Measurements from ENCODE around the gene ICE1.
"Not testable (repeated sequence)": the region's sequence is repeated elsewhere in the genome, so short reads cannot be mapped to it uniquely, and the experiment has no call there.

ICE1 gene

DNA sequence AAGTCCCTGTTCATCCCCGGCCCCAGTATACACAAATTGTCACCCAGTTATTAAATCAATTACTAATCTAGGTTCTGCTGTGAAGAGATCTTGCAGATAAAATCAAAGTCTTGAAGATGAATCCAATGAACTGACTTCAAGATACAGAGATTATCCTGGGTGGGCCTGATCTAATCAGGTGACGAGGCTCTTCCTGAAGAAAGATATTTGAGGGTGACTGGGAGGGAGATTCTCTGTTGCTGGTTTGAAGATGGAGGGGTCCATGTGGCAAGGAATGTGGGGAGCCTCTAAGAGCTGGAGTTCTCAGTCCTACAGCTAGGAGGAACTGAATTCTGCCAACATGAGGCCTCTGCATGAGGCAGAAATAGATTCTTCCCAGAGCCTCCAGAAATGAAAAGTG, 36.1 kb upstream of the ICE1 start:
- Histone ChIP-seq H3K4me2 (ENCODE audit: insufficient read depth, low read length, poor library complexity, severe bottlenecking) (no peak overlapping the region), H3K18ac (ENCODE audit: low read length) (no peak overlapping the region), H3K4ac (ENCODE audit: low read length) (no peak overlapping the region), H3K27me3 (ENCODE audit: control insufficient read depth in 3 of 3, insufficient read depth in 3 of 3, low read depth in 1 of 3, low read length in 3 of 3) (no peaks in the 10 kb centered on the region), H2AFZ (ENCODE audit: low read length) (no peak overlapping the region), H3K27ac (replicated peaks; ENCODE audit: low read length) (no peak overlapping the region), H2BK5ac (ENCODE audit: low read length) (no peak overlapping the region), H4K91ac (ENCODE audit: low read depth, low read length, poor library complexity) (no peak overlapping the region), H3K9ac (ENCODE audit: low read depth, low read length, poor library complexity) (no peak overlapping the region), H2BK12ac (ENCODE audit: low read length) (no peak overlapping the region), H3K9me3 (replicated peaks in 1 of 2; ENCODE audit: control insufficient read depth in 2 of 2, insufficient read depth in 1 of 2, low read depth in 1 of 2, low read length in 2 of 2) (no peaks in the 10 kb centered on the region), H2AK5ac (ENCODE audit: low read depth, low read length) (no peak overlapping the region), H2BK120ac (ENCODE audit: low read depth, low read length) (no peak overlapping the region), H3K4me1 (ENCODE audit: control insufficient read depth in 2 of 2, insufficient read depth in 1 of 2, low read depth in 1 of 2, low read length in 2 of 2) (peaks cover 0 to 7% of the 10 kb centered on the region in 2 donors), H3K23ac (ENCODE audit: low read depth, low read length, poor library complexity) (no peak overlapping the region), H3K79me1 (ENCODE audit: low read depth, low read length) (no peaks in the 10 kb centered on the region), H4K8ac (ENCODE audit: low read depth, low read length) (no peak overlapping the region), H3K14ac (ENCODE audit: low read length) (no peak overlapping the region), H2BK15ac (ENCODE audit: low read length) (no peak overlapping the region), H3K36me3 (replicated peaks in 1 of 2; ENCODE audit: control insufficient read depth in 2 of 2, insufficient read depth in 2 of 2, low read length in 2 of 2) (no peaks in the 10 kb centered on the region), H3K4me3 (ENCODE audit: low read length in 2 of 2) (no peak overlapping the region)
- DNase-seq (ENCODE audit: low spot score) = no peak
- WGBS, 2 donors (ENCODE audit: extremely low coverage in 2 of 2, insufficient read length in 2 of 2, insufficient replicate concordance in 1 of 2) = no CpG with 5 or more reads among the region's 2 CpGs

DNA sequence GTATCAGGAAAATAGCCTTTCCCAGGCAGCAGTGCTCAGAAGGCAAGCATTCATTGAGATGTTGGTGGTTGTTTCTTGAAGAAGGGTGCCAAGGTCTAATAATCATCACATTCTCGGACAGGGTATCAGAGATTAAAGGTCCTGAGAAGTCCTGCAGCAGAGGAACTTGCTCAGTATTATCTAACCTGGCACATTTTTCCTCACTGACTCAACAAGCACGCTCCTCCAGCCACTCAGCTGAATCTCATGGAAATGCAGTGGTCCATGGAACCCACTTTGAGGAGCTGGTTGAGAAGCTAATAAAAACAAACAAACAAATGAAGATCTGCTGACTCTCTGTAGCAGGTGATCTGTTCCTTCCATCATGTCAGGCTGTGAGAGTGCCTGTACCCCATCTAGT, 35.3 kb upstream of the ICE1 start:
- Histone ChIP-seq H3K4ac (ENCODE audit: low read length) (no peak overlapping the region), H3K9ac (ENCODE audit: low read depth, low read length, poor library complexity) (no peak overlapping the region), H3K27me3 (ENCODE audit: control insufficient read depth in 3 of 3, insufficient read depth in 3 of 3, low read depth in 1 of 3, low read length in 3 of 3) (no peaks in the 10 kb centered on the region), H4K91ac (ENCODE audit: low read depth, low read length, poor library complexity) (no peak overlapping the region), H3K27ac (replicated peaks; ENCODE audit: low read length) (no peak overlapping the region), H2AK5ac (ENCODE audit: low read depth, low read length) (no peak overlapping the region), H3K9me3 (replicated peaks in 1 of 2; ENCODE audit: control insufficient read depth in 2 of 2, insufficient read depth in 1 of 2, low read depth in 1 of 2, low read length in 2 of 2) (no peaks in the 10 kb centered on the region), H3K36me3 (replicated peaks in 1 of 2; ENCODE audit: control insufficient read depth in 2 of 2, insufficient read depth in 2 of 2, low read length in 2 of 2) (no peaks in the 10 kb centered on the region), H3K4me3 (ENCODE audit: low read length in 2 of 2) (no peak overlapping the region), H2BK15ac (ENCODE audit: low read length) (no peak overlapping the region), H3K4me1 (ENCODE audit: control insufficient read depth in 2 of 2, insufficient read depth in 1 of 2, low read depth in 1 of 2, low read length in 2 of 2) (peaks cover 0 to 7% of the 10 kb centered on the region in 2 donors), H4K8ac (ENCODE audit: low read depth, low read length) (no peak overlapping the region), H3K79me1 (ENCODE audit: low read depth, low read length) (no peaks in the 10 kb centered on the region), H2BK5ac (ENCODE audit: low read length) (no peak overlapping the region), H2BK12ac (ENCODE audit: low read length) (no peak overlapping the region), H3K23ac (ENCODE audit: low read depth, low read length, poor library complexity) (no peak overlapping the region), H3K14ac (ENCODE audit: low read length) (no peak overlapping the region), H3K18ac (ENCODE audit: low read length) (no peak overlapping the region), H3K4me2 (ENCODE audit: insufficient read depth, low read length, poor library complexity, severe bottlenecking) (no peak overlapping the region), H2BK120ac (ENCODE audit: low read depth, low read length) (no peak overlapping the region), H2AFZ (ENCODE audit: low read length) (no peak overlapping the region)
- no peak for DNase-seq (ENCODE audit: low spot score)
- WGBS, 2 donors (ENCODE audit: extremely low coverage in 2 of 2, insufficient read length in 2 of 2, insufficient replicate concordance in 1 of 2) = no CpG with 5 or more reads among the region's 2 CpGs

DNA sequence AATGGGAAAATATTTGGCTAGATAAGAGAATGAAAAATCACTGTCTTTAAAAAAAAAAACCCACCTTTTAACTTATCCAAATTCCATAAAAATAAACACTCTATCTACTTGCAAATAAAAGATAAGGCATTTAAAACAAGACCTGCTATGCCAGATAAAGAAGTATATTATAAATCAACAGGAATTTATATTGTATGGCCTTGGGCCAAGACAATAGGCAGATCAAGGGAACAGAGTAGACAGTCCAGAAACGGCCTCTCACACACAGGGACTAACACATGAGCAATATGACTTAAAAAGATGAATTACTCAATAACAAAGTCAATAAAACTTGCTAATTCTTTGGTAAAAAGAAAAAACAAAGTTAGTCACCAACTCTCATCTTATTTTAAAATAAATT, 34.7 kb upstream of the ICE1 start:
- H3K4me1 ChIP-seq (ENCODE audit: control insufficient read depth in 2 of 2, insufficient read depth in 1 of 2, low read depth in 1 of 2, low read length in 2 of 2) = peaks cover 0 to 4% of the 10 kb centered on the region in 2 donors
- H3K4ac ChIP-seq (ENCODE audit: low read length) = no peak overlapping the region
- no peaks in the 10 kb centered on the region for H3K36me3 ChIP-seq (replicated peaks in 1 of 2; ENCODE audit: control insufficient read depth in 2 of 2, insufficient read depth in 2 of 2, low read length in 2 of 2)
- H2BK12ac ChIP-seq (ENCODE audit: low read length) = no peak overlapping the region
- H2BK120ac ChIP-seq (ENCODE audit: low read depth, low read length) = no peak overlapping the region
- H3K4me2 ChIP-seq (ENCODE audit: insufficient read depth, low read length, poor library complexity, severe bottlenecking) = no peak overlapping the region
- WGBS, 2 donors (ENCODE audit: extremely low coverage in 2 of 2, insufficient read length in 2 of 2, insufficient replicate concordance in 1 of 2) = no CpG with 5 or more reads among the region's 1 CpG
- H2AK5ac ChIP-seq (ENCODE audit: low read depth, low read length) = no peak overlapping the region
- no peaks in the 10 kb centered on the region for H3K9me3 ChIP-seq (replicated peaks in 1 of 2; ENCODE audit: control insufficient read depth in 2 of 2, insufficient read depth in 1 of 2, low read depth in 1 of 2, low read length in 2 of 2)
- no peaks in the 10 kb centered on the region for H3K79me1 ChIP-seq (ENCODE audit: low read depth, low read length)
- H3K14ac ChIP-seq (ENCODE audit: low read length) = no peak overlapping the region
- no peak overlapping the region for H2BK15ac ChIP-seq (ENCODE audit: low read length)
- no peak overlapping the region for H3K27ac ChIP-seq (replicated peaks; ENCODE audit: low read length)
- H3K27me3 ChIP-seq (ENCODE audit: control insufficient read depth in 3 of 3, insufficient read depth in 3 of 3, low read depth in 1 of 3, low read length in 3 of 3) = no peaks in the 10 kb centered on the region
- H3K23ac ChIP-seq (ENCODE audit: low read depth, low read length, poor library complexity) = no peak overlapping the region
- no peak overlapping the region for H2AFZ ChIP-seq (ENCODE audit: low read length)
- H3K9ac ChIP-seq (ENCODE audit: low read depth, low read length, poor library complexity) = no peak overlapping the region
- no peak overlapping the region for H2BK5ac ChIP-seq (ENCODE audit: low read length)
- no peak for DNase-seq (ENCODE audit: low spot score)
- H4K91ac ChIP-seq (ENCODE audit: low read depth, low read length, poor library complexity) = no peak overlapping the region
- H3K18ac ChIP-seq (ENCODE audit: low read length) = no peak overlapping the region
- H3K4me3 ChIP-seq (ENCODE audit: low read length in 2 of 2) = no peak overlapping the region
- no peak overlapping the region for H4K8ac ChIP-seq (ENCODE audit: low read depth, low read length)

DNA sequence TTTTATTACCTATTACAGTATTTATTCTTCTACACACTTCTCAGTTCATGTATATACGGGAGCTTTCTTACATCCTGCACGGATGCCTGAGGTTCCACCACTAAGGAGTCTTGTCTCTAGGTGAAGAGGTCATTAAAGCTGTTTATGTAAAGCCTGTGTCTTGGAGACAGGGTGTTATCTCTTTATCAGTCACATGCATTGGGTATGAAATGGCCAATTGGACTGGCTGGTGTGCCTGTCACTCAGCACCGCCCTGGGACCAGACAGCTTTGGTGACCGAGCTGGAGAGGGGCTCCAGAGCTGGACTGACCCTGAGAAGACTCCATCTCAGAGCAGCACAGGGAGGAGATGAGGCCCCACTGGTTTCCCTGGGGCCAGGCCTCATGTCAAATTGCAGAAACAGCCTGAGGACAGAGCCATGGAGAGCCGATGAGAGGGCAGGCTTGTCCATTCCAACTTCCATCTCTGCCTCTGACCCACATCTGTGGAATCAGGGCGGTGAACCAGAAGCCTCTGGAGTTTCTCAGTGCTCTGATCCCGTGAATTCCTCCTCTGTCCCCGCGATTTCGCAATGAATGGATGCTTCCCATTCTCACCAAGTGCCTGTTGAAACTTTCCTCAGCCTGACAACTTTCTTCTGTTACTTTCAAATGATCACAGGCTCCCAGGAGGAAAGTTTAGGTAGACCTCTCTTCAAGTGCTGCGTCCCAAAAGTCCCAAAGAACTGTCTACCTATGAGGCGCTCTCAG, 32.2 kb upstream of the ICE1 start:
- not testable (repeated sequence) for H3K79me1 ChIP-seq (ENCODE audit: low read depth, low read length); H2BK5ac ChIP-seq (ENCODE audit: low read length); H3K9me3 ChIP-seq (replicated peaks in 1 of 2; ENCODE audit: control insufficient read depth in 2 of 2, insufficient read depth in 1 of 2, low read depth in 1 of 2, low read length in 2 of 2); H4K91ac ChIP-seq (ENCODE audit: low read depth, low read length, poor library complexity); DNase-seq (ENCODE audit: low spot score); H3K27ac ChIP-seq (replicated peaks; ENCODE audit: low read length); H3K4me3 ChIP-seq (ENCODE audit: low read length in 2 of 2); H3K14ac ChIP-seq (ENCODE audit: low read length); H3K9ac ChIP-seq (ENCODE audit: low read depth, low read length, poor library complexity); H2BK15ac ChIP-seq (ENCODE audit: low read length); H3K27me3 ChIP-seq (ENCODE audit: control insufficient read depth in 3 of 3, insufficient read depth in 3 of 3, low read depth in 1 of 3, low read length in 3 of 3); H3K18ac ChIP-seq (ENCODE audit: low read length); H3K23ac ChIP-seq (ENCODE audit: low read depth, low read length, poor library complexity); H4K8ac ChIP-seq (ENCODE audit: low read depth, low read length); H3K36me3 ChIP-seq (replicated peaks in 1 of 2; ENCODE audit: control insufficient read depth in 2 of 2, insufficient read depth in 2 of 2, low read length in 2 of 2); H2BK12ac ChIP-seq (ENCODE audit: low read length); H3K4me1 ChIP-seq (ENCODE audit: control insufficient read depth in 2 of 2, insufficient read depth in 1 of 2, low read depth in 1 of 2, low read length in 2 of 2); H2AK5ac ChIP-seq (ENCODE audit: low read depth, low read length); H3K4me2 ChIP-seq (ENCODE audit: insufficient read depth, low read length, poor library complexity, severe bottlenecking); H3K4ac ChIP-seq (ENCODE audit: low read length); H2AFZ ChIP-seq (ENCODE audit: low read length); H2BK120ac ChIP-seq (ENCODE audit: low read depth, low read length)
- WGBS, 2 donors (ENCODE audit: extremely low coverage in 2 of 2, insufficient read length in 2 of 2, insufficient replicate concordance in 1 of 2) = no CpG with 5 or more reads among the region's 12 CpGs

All from neuronal stem cell (in vitro differentiated cells).